GM19025 (cell line): ENCODE measurements around the gene MFSD1.
A peak's percentile ranks its signal among the peaks of the same experiment; 100 is the strongest.
"Not testable (repeated sequence)": the region's sequence is repeated elsewhere in the genome, so short reads cannot be mapped to it uniquely, and the experiment has no call there.

Experiments
- ATAC-seq: cut with Tn5 transposase; IDR thresholded peaks from one replicate; pipeline ENCODE4 v1.9.1; 2021; ENCODE audit warnings: mild to moderate bottlenecking, low read depth, moderate library complexity; ENCODE audit not compliant: unreplicated experiment

Gene MFSD1

DNA sequence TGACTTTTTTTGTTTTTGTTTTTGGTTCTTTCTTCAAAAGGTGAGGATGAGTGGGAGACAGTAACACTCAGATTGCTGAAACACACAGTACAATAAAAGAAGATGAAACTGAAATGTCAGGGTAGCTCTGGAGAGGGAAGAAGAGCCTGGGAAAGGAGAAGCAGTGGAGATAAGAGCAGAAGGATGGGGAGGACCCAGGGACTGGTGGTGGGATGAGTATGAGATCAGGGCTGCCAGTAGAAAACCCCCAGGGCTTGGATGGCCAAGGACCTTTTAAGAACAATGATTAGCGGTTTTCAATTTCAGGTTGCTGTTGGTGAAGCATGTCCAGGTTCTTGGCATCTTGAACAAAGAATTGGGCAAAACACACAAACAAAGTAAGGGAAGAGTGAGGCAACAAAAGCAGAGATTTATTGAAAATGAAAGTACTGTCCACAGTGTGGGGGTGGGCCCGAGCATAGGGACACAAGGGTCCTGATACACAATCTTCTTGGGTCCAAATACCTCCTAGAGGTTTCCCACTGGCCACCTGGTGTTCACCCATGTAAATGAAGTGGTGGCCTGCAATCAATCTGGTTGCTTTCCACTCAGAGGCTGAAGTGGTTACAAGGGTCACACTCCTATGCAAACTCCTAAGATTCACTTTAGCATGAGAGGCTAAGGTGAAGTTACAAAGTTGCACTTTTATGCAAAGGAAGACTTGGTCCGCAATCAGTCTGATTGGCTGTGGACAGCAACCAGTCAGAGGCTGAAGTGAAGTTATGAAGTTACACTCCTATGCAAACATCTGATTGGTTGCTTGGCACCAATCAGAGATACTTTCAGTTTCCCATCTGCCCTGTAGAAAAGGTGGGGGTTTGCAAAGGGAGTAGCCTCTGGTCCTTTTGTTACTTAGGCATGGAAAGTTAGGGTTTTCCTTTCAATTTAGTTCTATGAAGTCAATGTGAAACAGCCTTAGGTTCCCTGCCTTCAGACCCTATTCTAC lies 26.1 kb upstream of the MFSD1 start:
- no peak for ATAC-seq

DNA sequence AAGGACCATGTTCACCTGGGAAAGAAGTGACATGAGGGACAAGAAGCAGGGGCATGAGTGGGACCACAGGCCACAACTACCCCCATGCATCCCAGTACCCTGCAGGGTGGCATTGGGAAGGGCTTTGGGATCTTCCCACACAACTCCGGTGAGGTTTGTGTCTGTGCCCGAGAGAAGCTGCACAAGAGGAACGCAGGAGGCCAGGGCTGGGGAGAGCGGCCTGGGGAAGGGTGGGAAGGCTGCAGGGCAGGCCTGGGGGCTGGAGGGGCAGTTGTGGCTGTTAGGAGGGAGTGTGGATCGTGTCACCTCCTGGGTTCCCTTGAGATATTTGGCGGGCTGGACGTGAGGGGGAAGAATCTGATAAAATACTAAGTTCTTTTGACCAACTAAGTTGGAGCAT lies 25.3 kb upstream of the MFSD1 start:
- ATAC-seq = no peak

DNA sequence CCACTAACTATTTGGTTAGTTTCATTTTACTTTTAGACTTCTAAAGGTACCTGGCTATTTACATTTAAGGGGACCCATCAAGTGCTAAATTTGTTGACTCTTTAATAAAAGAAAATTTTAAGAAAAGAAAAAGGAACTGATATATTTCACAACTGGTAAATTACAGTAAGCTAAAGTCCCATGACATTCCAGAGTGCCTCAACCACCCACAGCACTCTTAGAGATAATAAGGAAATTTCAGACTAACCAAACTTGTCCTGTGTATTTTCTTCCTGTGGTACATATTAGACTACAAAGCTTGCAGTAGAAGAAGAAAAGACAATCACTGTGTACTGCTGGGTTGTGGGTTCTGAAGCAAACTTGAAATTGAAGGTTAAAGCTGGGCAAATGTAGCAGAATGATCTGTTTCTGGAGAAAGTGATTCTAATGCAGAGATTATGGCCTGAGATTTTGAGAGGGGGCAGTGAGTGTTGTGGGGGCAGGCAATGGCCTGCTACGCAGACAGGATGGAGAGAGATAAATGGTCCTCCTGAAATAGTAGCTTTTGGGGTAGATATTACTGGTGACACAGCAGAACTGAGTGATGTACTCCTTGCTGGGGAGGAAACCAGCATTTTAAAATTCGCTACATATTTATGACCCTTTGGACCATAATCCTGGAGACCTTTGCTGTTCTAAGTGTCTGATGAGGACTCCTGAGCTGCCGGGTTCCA lies 24.5 kb upstream of the MFSD1 start:
- ATAC-seq = no peak

DNA sequence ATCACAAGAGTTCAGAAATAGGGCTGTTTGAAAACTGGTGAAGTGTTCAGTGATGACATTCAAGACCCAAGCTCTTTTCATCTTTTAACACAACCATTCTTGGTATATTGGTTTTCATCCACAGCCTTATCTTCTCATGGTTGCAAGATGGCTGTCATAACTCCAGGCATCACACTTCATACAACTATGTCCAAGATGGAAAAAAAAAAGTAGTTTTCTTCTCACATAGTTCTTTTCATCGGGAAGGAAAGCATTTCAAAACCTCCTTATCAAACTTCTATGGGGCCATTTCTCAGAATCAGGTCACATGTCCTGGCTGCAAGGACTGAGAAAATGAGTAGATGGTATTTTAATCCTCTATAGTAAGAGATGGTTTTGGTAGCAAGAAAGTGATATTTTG lies 21.1 kb upstream of the MFSD1 start:
- no peak for ATAC-seq

DNA sequence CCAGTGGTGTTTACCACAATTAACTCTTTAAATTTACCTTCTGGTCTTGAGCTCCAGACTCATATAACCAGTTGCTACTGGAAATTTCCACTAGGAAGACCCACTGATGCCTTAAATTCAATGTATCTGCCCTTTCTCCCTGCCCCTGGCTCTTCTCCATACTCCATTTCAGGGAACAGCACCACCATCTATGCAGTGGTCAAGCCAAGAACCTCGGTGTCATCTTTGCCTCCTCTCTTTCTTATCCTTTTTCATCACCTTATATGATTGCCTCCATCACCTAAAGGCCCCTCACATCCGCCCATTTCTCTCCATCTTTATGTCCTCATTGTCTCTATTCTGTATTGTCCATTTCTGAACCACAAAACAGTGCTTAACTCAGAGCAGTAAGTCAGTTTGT lies 20.7 kb upstream of the MFSD1 start:
- ATAC-seq = no peak

DNA sequence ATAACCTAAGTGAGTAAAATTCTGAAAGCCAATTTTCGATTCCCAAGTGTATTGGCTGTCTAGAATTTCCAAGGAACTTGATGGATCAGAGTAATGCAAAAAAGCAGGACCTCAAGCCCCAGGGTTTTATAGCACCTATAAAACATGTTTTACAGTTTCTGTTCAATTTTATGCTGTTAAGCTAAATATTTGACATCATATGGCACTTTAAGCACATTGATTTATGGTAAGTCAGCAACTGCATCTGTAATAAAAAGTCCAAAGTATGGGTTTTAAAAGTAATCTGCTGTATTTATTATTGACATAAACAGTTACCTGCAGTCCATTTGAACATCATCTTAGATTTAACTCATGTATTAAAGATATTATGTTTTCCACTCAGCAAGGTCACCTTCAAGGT lies 20.0 kb upstream of the MFSD1 start:
- ATAC-seq = no peak

DNA sequence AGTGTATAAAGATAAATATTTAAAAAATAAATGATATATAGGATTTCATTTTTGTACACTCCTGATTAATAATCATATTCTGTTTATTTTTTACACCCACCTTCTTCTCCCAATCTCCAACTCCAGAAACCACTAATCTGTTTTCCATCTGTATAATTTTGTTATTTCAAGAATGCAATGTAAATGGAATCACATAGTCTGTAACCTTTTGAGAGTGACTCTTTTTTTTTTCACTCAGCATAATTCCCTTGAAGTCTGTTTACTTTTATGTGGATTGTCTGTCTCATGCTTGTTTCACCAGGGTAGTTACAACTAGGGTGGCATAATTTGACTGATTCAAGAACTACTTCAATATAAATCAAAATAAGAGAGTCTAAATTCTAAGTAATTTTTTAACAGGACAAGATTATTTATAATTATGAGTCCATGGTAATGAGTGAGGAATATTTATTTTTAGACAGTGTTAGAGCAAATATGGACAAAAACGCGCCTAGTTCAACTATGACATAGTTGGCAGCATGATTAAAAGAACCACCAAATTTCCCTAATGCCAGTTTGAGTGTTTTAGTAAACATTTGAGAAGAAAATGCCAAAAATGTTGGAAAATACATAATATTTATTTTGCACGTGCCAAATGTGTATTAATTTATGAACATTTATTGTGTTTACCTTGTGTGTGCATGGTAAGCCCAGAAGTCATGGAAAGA lies 19.4 kb upstream of the MFSD1 start:
- ATAC-seq = no peak

DNA sequence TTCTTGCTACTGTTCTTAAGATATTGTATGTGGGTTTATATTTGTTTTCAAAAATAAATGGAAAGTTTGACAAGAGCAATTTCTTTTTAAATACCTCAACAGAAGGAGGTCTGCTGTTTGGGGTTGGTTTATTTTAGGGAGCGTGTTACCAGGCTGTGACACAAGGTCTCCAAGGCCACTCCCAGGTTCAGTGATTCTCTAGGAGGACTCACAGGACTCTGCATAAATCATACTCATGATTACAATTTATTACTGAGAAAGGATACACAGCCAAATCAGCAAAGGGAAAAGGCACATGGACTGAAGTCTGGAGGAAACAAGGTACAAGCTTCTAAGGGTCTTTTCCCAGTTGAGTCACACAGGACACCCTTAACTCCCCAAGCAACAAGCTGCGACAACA lies 18.8 kb upstream of the MFSD1 start:
- no peak for ATAC-seq

DNA sequence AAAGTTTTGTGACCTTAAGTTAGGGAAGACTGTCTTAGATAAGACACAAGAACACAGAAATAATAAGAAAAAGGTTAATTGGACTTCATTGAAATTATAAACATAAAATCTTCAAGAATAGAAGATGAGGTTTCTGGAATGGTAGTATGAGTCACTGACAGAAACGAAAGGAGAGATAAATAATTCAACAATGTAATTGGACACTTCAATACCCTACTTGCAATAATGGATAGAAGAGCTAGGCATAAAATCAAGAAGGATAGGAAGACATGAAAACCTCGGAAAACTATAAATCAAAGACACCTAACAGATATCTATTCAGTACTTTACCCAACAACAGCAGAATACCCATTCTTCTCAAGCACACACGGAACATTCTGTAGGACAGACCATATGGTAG lies 15.9 kb upstream of the MFSD1 start:
- no peak for ATAC-seq

DNA sequence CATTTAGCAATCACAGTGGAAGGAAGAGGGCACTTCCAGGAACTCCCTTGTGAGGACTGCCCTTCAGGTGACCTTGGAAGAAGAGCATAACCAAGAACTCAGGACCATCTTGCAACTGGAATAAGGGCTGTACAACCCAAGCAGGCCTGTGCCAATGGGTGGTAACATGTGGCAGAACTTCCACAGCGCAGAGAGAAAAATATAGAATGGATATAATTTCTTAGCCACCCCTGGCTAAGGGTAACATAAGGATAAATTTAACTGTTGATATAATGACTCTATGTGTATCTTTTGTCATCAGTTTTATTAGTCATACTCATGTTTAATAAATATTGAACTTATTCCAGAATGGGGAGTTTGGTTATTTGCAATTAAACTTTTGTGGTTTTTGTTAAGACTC lies 13.4 kb upstream of the MFSD1 start:
- no peak for ATAC-seq

DNA sequence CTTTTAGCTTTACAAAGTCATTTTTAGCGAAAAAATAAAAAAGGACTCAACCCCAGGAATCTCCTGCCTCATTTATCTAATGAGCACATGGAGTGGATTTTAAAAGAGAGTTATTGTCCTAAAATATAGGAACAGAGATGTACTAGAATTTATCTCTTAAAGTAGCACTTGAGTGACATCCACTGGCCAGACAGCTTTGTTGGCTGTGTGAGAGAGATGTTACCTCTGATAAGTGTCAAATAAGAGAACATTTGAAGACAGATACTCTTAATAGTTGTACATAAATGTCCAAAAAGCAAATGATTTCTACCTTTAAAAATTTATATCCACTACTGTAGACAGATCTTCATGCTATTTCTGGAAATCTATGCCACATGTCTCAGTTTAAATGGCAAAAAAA lies 12.3 kb upstream of the MFSD1 start:
- no peak for ATAC-seq

DNA sequence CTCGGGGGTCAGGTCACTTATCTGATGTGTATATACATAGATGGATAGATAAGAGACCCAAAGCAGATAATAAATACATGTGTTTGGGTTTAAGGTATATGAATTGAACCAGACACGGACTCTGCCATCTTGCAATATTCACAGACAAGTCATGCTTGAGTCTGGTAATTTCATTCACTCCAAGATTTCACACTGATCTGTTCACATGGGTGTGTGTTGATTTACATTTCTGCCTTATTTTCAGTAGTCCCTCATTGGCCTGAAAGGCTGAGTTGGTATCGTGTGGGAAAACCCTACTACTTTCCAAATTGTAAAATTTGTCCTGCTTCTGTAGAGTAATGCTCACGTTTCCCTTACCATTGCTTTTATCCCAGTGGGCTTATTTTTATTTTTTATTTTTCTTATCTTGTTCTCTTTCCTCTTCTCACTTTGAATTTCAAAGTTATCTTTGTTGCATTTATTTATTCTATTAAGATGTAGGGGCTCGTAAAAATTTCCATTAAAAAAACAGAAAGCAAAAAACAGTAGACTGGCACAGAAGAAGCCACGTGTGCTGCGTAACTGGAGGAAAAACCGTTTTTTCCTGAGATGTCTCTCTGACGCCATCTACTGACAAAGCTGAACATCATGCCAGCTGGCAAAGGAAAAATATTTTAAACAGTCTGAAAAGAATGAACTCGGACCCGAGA lies 10.8 kb upstream of the MFSD1 start:
- ATAC-seq = peak; percentile 59

DNA sequence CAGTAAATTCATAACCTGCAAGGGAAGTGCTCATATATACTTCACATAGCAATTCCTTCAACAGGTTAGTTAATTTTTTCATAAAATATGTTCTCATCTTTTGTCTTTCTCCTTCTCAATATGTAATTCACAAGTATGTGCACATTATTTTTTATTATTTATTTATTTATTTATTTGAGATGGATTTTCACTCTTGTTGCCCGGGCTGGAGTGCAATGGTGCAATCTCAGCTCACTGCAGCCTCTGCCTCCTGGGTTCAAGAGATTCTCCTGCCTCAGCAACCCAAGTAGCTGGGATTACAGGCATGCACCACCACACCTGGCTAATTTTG lies 10.3 kb upstream of the MFSD1 start:
- not testable (repeated sequence) for ATAC-seq

DNA sequence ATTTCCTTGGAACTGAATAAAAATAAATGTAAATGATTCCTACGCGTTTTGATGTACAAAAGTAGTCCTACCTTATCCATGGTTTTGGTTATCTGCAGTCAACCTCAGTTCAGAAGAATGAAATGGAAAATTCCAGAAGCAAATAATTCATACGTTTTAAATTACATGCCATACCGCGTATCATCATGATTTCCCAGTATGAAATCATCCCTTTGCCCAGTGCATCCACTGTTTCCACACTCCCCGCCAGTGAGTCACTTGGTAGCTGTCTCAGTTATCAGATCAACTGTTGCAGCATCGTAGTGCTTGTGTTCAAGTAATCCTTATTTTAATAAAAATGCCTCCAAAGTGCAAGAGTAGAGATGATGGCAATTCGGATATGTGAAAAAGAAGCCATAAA lies 9.1 kb upstream of the MFSD1 start:
- ATAC-seq = no peak

DNA sequence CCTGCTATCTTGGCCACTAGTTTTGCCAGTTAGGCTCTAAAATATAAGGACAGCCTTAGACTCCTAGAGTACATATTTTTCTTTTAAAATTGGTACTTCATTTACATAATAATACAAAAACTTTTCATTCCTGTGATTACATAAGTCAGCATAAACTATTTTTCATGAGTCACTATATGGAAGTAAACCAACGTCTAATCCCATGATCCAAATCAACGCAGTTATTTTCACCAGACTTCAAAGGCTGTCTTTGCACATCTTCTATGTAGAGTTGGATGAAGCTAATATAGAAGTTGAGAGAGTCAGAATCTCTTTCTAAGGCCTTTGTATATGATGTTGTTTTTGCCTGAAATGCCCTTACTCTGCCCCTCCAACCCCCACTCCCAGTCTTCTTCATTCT lies 7.6 kb upstream of the MFSD1 start:
- no peak for ATAC-seq

DNA sequence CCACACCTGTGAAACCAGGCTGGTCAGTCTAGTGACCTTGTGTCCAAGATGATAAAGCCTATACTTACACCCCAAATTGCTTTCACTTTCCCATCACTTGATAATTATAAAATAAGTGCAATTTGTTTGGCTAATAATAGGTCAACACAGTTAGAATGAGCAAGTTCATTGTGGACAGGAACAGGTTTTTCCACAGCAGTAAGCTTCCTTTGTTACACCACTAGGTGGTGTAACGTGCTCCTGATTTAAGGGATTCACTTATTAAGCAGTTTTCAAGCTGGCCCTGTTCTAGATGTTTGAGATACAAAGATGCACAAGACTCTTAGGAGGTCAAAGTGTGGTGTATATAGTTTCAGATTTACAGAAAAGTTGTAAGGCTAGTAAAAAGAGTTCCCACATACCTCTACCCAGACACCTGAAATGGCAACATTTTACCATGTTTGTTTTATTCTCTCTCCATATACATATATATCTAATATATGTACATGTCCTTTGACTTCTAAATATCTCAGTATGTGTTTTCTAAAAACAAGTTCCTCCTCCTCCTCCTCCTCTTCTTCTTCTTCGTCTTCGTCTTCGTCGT lies 6.8 kb upstream of the MFSD1 start:
- ATAC-seq = peak; percentile 60

DNA sequence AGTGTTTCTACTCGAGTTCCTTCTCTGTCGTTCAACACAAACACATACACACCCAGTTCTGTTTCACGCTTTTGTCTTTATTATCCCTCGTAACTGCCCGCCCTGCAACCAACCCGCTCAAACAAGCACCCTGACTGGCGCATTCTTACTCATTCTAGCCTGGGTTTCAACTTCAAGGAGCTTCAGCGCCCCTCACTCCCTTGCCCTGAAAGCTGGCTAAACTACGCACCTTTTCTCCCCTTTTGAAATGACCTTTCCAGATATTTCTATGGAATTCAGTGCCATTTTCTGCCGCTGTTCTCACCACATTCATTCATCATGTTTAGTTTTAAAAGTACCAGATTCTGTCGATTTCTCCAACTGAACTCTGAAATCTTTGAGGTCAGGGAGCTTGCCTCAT lies 653 bp upstream of the MFSD1 start:
- no peak for ATAC-seq

DNA sequence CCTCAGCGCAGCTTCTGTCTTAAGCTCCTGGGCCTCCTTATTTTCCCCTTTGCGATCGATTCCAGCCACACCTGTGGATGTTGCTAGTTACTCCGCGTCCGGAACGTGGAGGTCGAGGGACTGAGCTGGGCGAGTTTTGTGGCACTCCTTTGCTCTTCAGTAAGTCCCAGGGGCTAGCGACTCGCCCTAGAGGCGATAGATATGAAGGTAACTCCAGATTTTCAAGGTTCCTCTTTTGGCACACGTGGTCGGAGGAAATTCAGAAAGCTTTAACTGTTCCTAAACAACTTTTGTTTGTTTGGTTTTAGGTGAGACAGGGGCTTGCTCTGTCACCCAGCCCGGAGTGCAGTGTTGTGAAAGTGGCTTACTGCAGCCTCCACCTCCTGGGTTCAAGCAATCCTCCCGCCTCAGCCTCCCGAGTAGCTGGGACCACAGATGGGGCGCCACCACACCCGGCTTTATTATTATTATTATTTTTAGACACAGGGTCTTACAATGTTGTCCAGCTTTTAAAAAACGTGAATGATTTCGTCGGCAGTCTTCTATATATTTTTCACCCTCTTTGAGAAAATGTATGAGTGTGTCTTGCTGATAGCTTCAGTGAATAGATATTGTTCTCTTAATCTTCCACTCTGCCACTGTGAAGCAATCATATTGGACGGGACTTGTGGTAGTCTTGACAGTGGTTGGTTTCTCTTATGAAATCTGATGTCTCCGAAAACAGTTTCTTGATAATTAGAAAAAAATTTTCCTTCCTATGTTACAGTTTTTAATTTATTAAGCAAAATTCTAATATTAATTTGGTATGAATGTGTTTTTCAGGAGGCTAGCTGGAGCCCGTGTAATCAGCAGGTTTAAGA lies 785 bp downstream of the MFSD1 start:
- peak; percentile 14 for ATAC-seq

DNA sequence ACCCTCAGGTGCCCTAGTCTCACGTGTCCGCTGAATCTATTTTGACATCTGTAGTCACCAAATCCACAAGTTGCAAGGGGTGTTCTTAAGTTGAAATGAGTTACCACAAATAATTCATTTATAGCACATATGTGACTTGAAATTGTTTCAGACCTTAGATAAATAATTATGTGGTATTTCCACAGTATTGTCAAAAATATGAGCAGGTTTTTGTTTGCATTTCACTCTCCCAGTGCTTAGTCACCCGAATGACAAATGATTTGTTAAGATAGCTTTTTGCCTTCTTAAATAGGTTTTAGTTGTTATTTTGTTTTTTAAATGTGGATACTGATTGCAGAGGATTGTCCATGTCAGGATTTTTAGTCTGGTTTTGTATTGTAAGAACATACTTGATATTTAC lies 2.6 kb downstream of the MFSD1 start:
- ATAC-seq = no peak

DNA sequence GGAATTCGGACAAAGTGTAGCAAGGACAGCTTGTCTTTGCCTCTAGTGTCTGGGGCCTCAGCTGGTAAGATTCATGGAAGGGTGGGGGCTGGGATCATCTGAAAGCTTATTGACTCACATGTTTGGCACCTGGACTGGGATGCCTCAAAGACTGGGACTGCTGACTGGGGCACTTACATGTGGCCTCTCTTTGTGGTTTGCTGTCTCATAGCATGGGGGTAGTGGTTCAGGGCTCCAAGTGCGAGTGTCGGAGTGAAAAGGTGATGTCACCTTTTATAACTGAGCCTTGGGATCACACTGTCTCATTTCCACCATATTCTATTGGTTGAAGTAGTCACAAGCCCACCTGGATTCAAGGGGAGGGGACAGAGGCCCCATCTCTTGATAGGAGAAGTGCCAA lies 6.8 kb downstream of the MFSD1 start:
- no peak for ATAC-seq
